Fibroblast of upper back skin (primary cell): Measurements from ENCODE around the gene SNX21.

Experiments
- DNase-seq: peaks from one replicate; pipeline ENCODE4 v3.0.0-alpha.2; 2013

The SNX21 gene

DNA sequence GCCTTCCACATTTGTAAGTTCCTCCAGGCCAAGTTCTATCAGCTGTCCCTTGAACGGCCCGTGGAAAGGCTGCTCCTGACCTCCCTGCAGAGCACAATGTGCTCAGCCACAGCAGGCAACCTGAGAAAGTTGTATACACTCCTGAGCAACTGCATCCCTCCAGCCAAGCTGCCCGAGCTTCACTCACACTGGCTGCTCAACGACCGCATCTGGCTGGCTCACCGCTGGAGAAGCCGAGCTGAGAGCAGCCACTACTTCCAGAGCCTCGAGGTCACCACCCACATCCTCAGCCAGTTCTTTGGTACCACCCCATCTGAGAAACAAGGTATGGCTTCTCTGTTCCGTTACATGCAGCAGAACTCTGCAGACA lies 49.5 kb downstream of the SNX21 start:
- no peak for DNase-seq

DNA sequence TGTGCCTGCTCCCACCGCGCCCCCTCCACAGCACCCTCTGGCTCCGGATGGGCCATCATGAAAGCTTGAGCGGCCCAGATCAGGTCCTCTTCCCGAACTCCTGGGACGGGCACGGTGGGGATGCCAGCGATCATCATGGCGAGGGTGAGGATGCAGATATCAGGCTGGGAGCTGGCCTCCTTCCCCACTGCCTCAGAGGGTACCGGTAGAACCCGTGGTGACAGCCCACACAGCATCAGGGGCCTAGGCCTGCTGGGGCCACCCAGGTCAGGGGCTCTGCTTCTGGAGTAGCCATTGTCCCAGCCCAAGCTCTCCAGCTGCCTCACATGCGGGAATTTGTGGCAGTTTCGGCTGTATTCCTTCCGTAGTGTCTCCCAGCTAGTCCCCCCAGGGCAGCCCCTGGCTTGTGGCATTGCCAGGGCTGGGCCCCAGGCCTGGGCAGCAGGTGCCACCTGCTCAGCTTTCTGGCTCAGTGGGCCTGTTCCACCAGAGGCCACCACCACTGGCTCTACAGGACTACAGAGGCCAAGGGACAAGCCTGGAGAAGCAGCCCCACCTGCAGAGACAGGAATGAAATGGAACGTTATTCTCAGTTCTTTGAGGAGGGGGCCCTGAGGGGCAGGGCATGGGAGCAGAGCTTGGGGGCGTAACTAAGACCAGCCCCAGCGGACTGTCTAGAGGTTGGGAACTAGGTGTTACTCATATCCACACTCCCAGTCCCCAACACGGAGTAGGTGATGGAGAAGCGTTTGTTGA lies 53.2 kb downstream of the SNX21 start:
- DNase-seq: no peak

DNA sequence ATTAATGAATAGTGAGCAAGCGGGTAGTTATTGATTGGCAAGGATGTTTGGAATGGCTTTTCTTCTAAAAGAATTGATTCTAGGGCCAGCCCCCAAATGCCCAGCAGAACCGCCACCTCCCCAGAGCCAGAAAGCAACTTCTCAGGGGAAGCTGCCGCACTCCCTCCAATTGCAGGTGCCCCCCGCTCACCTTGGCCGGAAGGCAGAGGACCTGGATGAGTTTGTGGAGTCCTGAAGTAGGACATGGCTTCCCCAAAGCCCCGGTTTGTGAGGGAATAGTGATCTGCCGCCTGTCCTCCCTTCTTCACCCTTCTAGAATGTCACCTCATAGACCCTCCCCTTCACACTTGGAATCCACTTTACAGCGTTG lies 53.7 kb downstream of the SNX21 start, which contains the start of gene SPATA25:
TSS of gene SPATA25 (minus strand) at position 277 of the 370 bp plus-strand sequence. CDS start at position 245, 32 bp downstream.
- DNase-seq: no peak

DNA sequence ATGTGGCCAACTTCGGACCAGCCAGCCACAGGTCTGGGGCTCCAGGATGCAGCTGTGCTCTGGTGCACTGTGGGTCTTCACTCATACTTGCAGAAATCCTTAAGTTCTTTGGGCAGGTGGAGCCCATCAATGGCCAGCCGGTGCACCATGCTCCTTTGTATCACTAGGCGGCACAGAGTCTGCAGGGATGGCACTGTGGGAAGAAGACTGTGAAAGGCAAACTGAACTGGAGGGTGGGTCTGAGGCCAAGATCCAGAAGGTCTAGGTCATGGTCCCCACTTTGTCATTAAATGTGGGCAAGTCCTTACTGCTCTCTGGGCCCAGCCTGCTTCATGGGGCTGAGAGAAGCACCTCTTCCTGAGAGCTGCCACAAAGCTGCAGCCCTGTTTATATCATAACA lies 55.1 kb downstream of the SNX21 start:
- no peak for DNase-seq

DNA sequence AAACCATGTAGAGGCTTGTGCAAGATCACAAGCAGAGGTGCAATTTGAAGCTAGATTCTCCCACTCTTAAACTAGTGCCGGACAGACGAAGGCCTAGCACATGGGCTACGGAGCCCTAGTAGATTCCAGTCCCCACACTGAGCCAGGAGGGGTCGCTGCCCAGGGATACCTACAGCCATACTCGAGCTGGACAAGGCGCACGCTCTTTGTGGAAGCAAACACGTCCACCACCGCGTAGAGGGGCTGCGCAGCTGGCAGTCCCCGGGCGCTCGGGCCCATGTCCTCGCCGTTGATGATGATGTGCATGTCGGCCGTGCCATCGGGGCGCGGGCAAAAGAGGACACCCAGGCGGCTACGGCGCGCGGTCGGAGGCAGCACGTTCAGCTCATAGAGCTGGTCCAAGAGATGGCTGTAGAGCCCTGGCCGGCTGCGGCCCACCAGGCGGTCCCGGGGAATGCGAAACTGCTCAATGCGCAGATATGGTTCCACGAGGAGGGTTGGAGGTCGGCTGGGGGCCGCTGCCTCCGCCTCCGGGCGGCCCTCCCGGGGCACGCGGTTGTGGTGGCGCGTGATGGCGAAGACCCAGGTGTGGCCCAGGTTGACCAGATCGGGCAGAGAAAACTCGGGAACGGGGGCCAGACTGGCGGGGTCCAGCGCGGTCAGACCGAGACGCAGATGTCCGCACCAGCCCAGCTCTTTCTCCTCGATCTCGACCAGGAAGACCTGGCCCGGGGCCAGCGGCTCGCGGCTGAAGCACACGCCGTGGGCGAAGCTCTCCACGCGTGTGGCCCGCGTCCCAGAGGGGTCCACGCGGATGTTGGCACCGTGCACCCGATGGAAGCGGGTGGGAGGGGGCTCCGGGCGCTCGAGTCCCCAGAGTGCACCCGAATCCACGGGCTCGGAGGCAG lies 56.7 kb downstream of the SNX21 start:
- DNase-seq: peak; percentile 81

DNA sequence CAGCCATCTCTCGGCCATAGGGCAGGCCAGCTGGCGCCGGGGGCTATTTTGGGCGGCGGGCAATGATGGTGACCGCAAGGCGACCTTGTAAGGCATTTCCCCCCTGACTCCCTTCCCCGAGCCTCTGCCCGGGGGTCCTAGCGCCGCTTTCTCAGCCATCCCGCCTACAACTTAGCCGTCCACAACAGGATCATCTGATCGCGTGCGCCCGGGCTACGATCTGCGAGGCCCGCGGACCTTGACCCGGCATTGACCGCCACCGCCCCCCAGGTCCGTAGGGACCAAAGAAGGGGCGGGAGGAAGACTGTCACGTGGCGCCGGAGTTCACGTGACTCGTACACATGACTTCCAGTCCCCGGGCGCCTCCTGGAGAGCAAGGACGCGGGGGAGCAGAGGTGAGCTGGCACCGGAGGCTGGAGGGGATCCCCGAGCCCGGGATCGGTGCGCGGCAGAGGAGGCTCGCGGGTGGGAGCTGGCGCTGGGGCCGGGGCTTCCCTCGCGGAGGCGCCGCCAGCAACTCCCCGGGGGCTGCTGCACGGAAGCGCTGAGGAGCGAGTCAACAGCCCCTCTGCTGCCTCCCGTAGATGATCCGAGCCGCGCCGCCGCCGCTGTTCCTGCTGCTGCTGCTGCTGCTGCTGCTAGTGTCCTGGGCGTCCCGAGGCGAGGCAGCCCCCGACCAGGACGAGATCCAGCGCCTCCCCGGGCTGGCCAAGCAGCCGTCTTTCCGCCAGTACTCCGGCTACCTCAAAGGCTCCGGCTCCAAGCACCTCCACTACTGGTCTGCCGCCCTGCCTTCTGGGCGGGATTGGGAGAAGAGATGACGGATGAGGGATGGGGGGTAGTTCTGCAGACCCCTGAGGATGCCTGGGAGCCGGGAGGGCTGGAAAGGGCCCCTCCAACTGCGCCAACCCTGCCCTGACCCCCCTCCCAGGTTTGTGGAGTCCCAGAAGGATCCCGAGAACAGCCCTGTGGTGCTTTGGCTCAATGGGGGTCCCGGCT lies 57.7 kb downstream of the SNX21 start, which contains the start of the genes CTSA and NEURL2:
TSS of gene CTSA (plus strand) at position 351 of the 999 bp plus-strand sequence. CDS start at position 585, 234 bp downstream.
TSS of gene NEURL2 (minus strand) at position 224 of the 999 bp plus-strand sequence. CDS start at position 7, 217 bp downstream.
- DNase-seq: peak; percentile 92

DNA sequence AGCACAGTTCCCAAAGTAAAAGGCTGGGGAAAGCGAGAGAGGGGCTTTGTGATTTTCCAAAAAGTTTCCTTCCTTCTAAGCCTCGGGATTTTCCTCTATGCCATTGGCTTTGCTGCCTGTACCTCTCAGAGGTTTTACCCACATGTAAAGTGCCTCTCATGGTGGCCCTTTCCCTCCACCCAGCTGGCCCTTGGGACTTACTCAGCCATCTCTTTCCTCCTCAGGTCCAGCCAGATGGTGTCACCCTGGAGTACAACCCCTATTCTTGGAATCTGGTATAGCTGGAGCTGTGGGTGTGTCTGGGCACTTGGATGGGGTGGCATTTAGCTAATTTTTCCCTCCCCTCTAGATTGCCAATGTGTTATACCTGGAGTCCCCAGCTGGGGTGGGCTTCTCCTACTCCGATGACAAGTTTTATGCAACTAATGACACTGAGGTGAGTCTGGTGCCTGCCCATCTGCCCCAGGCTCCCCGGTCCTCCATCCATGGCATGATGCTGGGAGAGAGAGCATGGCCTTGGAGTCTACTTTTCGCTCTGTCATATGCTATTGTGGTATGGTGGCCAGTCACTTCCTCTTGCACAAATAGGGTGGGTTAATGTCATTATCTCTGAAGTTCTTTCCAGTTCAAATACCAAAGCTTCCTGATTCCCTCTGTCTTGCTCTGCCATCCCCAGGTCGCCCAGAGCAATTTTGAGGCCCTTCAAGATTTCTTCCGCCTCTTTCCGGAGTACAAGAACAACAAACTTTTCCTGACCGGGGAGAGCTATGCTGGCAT lies 58.6 kb downstream of the SNX21 start:
- DNase-seq: peak; percentile 11
